ENCODE results near the gene KIF17. TPM values are rescaled to one million over a fixed set of nuclear protein-coding genes. Genes with fewer than 3 reads are reported as not detected.
A peak's percentile ranks its signal among the peaks of the same experiment; 100 is the strongest.

KIF17 gene
- total RNA-seq, 1 donor: 2.2 TPM

GRCh38 chr1:20641975-20642374 is 75.8 kb downstream of the KIF17 start:
- H3K4me3 ChIP-seq (ENCODE audit: low read depth, low read length): no peak overlapping the region
- TF ChIP-seq, protein P1, sequence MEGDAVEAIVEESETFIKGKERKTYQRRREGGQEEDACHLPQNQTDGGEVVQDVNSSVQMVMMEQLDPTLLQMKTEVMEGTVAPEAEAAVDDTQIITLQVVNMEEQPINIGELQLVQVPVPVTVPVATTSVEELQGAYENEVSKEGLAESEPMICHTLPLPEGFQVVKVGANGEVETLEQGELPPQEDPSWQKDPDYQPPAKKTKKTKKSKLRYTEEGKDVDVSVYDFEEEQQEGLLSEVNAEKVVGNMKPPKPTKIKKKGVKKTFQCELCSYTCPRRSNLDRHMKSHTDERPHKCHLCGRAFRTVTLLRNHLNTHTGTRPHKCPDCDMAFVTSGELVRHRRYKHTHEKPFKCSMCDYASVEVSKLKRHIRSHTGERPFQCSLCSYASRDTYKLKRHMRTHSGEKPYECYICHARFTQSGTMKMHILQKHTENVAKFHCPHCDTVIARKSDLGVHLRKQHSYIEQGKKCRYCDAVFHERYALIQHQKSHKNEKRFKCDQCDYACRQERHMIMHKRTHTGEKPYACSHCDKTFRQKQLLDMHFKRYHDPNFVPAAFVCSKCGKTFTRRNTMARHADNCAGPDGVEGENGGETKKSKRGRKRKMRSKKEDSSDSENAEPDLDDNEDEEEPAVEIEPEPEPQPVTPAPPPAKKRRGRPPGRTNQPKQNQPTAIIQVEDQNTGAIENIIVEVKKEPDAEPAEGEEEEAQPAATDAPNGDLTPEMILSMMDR (IDR thresholded peaks at IDR 0.05; ENCODE audit: insufficient read depth, low read depth, low read length): no peak
- DNase-seq (ENCODE audit: low read depth): no peak

- peak; percentile 61 for DNase-seq (ENCODE audit: low read depth)
- H3K4me3 ChIP-seq (ENCODE audit: low read depth, low read length): no peak overlapping the region
- TF ChIP-seq, protein P1 (IDR thresholded peaks at IDR 0.05; ENCODE audit: insufficient read depth, low read depth, low read length): peak; percentile 84
These were observed 77.6 kb downstream of the KIF17 start for GRCh38 chr1:20640183-20640597.

DNA sequence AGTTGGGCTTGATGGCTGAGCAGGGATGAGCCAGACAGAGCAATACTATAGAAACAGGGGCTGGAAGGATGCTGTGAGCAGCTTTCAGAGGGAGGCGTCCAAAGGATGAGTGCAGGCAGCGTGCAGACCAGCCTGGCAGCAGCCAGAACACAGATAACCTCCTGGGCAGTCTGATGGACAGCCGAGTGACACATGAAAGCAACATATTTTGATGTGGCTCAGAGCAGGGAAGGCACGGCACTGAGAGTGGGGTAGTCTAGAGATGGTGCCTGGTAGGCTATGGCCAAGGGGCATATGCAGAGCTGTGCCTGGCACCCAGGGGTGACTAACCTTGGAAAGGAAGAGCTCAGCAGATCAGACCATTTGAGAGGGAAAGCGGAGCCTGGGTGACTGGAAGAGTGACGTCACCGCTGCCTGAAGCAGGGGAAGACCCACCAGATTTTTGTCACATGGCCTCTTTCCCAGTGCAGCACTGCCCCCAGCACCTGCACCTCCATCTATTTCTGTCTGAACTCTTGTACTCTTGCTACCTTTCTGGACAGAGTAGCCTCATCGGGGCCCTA is 80.9 kb downstream of the KIF17 start:
- no peak overlapping the region for H3K4me3 ChIP-seq (ENCODE audit: low read depth, low read length)
- DNase-seq (ENCODE audit: low read depth): no peak
- TF ChIP-seq, protein P1 (IDR thresholded peaks at IDR 0.05; ENCODE audit: insufficient read depth, low read depth, low read length): no peak

GRCh38 chr1:20634594-20635084 is 83.2 kb downstream of the KIF17 start:
- DNase-seq (ENCODE audit: low read depth): peak; percentile 19
- peak overlapping the region; percentile 81 for H3K4me3 ChIP-seq (ENCODE audit: low read depth, low read length)
- TF ChIP-seq, protein P1 (IDR thresholded peaks at IDR 0.05; ENCODE audit: insufficient read depth, low read depth, low read length): no peak

DNA sequence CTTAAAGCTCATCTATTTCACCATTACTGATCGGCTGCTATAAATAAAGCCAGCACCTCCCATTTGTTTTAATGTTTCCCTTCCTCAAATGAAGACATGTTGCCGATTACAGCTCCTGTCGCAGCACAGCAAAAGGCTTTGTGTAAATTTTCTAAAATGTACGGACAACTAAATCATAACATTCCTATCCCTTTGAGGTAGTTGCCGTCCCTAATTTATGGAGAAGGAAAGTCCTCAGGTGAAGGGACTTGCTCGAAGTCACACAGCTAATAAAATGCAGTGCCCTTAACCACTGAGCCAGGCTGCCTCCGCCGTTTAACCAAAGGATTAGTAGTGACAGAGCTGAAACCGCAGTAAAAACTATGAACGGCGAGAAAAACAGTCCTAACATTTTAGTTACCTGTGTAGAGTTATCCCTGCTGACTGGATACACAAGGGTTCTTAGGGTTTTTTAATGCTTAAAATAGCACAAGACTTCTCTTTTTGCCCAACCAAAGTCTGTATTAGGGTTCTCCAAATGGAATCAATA is 83.7 kb downstream of the KIF17 start:
- peak; percentile 14 for DNase-seq (ENCODE audit: low read depth)
- TF ChIP-seq, protein P1 (IDR thresholded peaks at IDR 0.05; ENCODE audit: insufficient read depth, low read depth, low read length): no peak

DNA sequence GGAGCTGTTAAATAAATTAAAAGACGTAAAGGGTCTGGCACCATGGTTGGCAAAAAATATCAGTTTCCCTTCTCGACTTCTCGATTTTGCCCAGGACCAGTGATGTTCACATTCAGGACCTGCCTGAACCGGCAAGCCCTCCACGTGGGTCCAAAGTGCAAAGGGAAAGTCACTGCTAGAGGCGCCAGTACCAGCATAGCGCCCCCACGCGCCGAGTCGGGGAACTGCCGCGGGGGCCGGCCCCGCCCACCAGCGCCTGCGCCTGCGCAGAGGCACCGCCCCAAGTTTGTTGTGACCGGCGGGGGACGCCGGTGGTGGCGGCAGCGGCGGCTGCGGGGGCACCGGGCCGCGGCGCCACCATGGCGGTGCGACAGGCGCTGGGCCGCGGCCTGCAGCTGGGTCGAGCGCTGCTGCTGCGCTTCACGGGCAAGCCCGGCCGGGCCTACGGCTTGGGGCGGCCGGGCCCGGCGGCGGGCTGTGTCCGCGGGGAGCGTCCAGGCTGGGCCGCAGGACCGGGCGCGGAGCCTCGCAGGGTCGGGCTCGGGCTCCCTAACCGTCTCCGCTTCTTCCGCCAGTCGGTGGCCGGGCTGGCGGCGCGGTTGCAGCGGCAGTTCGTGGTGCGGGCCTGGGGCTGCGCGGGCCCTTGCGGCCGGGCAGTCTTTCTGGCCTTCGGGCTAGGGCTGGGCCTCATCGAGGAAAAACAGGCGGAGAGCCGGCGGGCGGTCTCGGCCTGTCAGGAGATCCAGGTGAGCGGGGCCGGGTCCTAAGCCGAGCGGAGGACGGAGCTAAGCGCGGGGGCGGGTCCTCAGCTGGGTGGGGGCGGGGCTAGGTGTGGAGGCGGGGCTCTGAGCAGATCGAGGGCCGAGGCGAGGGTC is 84.4 kb downstream of the KIF17 start, which contains the start of gene PINK1:
Gene PINK1 (plus strand): TSS at position 269 of the 875 bp plus-strand sequence. CDS start 91 bp downstream, at position 360.
- H3K4me3 ChIP-seq (ENCODE audit: low read depth, low read length): peak within 1 kb of the TSS; percentile 81
- TF ChIP-seq, protein P1 (IDR thresholded peaks at IDR 0.05; ENCODE audit: insufficient read depth, low read depth, low read length): peak; percentile 97
- peak; percentile 64 for DNase-seq (ENCODE audit: low read depth)

More for the DNA sequence above, 83.7 kb downstream of the KIF17 start:
- H3K4me3 ChIP-seq (ENCODE audit: low read depth, low read length): peak overlapping the region; percentile 81
